Glutamatergic neuron (in vitro differentiated cells): Measurements from ENCODE around the gene DOCK10. TPM values are rescaled to one million over a fixed set of nuclear protein-coding genes. Genes with fewer than 3 reads are reported as not detected.

ENCODE experiments used
- DNase-seq: peaks from one replicate; pipeline ENCODE4 v3.0.0; 2022
- H3K27ac Mint-ChIP-seq: one replicate; pipeline ENCODE4 v1.8.0; 2020; ENCODE audit warnings: mild to moderate bottlenecking, mixed read lengths, inconsistent platforms; ENCODE audit not compliant: unreplicated experiment
- H3K27me3 Mint-ChIP-seq: one replicate; pipeline ENCODE4 v1.8.0; 2020; ENCODE audit warnings: mild to moderate bottlenecking, moderate library complexity, mixed read lengths, inconsistent platforms; ENCODE audit not compliant: unreplicated experiment
- H3K36me3 Mint-ChIP-seq: one replicate; pipeline ENCODE4 v1.8.0; 2020; ENCODE audit warnings: mild to moderate bottlenecking, mixed read lengths, inconsistent platforms; ENCODE audit not compliant: unreplicated experiment
- H3K4me1 Mint-ChIP-seq: one replicate; pipeline ENCODE4 v1.8.0; 2020; ENCODE audit warnings: mild to moderate bottlenecking, low read depth, mixed read lengths, inconsistent platforms; ENCODE audit not compliant: unreplicated experiment
- H3K4me3 Mint-ChIP-seq: one replicate; pipeline ENCODE4 v1.8.0; 2020; ENCODE audit warnings: mild to moderate bottlenecking, mixed read lengths, inconsistent platforms; ENCODE audit not compliant: unreplicated experiment
- H3K9me3 Mint-ChIP-seq: one replicate; pipeline ENCODE4 v1.8.0; 2020; ENCODE audit warnings: mild to moderate bottlenecking, moderate library complexity, mixed read lengths, inconsistent platforms; ENCODE audit not compliant: unreplicated experiment
- CTCF ChIP-seq: fragments of 200-600 bp; sonication (generic); IDR thresholded peaks from one replicate; pipeline ENCODE4 v1.5.0; 2021; ENCODE audit not compliant: partially characterized antibody, unreplicated experiment
- total RNA-seq: library from RNA; stranded (reverse); fragmentation: NEBNext Ultra II Directional; extraction: Animal tissue kit (Norgen Biotek cat#: 25700); gene quantifications from one replicate; pipeline ENCODE4 v1.2.1, GENCODE V29; 2021; ENCODE audit not compliant: unreplicated experiment

DOCK10 gene
- total RNA-seq, 1 donor from 2014 or later, result 1.1 TPM

- H3K36me3 Mint-ChIP-seq, result no peaks in the 10 kb centered on the region
- H3K4me1 Mint-ChIP-seq, result no peaks in the 10 kb centered on the region
- H3K27ac Mint-ChIP-seq, result no peak overlapping the region
- no peaks in the 10 kb centered on the region for H3K9me3 Mint-ChIP-seq
- no peak for DNase-seq
- TF ChIP-seq CTCF, result no peak
- no peak overlapping the region for H3K4me3 Mint-ChIP-seq
- H3K27me3 Mint-ChIP-seq, result peaks cover 1% of the 10 kb centered on the region
These were observed 87.3 kb downstream of the DOCK10 start for GRCh38 chr2:224954980-224955379.

- H3K4me1 Mint-ChIP-seq, result no peaks in the 10 kb centered on the region
- no peak overlapping the region for H3K4me3 Mint-ChIP-seq
- no peaks in the 10 kb centered on the region for H3K9me3 Mint-ChIP-seq
- H3K27ac Mint-ChIP-seq, result no peak overlapping the region
- H3K36me3 Mint-ChIP-seq, result no peaks in the 10 kb centered on the region
- DNase-seq, result no peak
- no peak for TF ChIP-seq CTCF
- H3K27me3 Mint-ChIP-seq, result no peaks in the 10 kb centered on the region
These were observed 89.2 kb downstream of the DOCK10 start for GRCh38 chr2:224952936-224953657.

- Mint-ChIP-seq H3K4me3 (no peak overlapping the region), H3K4me1 (no peaks in the 10 kb centered on the region), H3K36me3 (no peaks in the 10 kb centered on the region), H3K27me3 (no peaks in the 10 kb centered on the region), H3K27ac (no peak overlapping the region), H3K9me3 (no peaks in the 10 kb centered on the region)
- DNase-seq, result no peak
- no peak for TF ChIP-seq CTCF
These were observed 90.4 kb downstream of the DOCK10 start for GRCh38 chr2:224951723-224952481.

GRCh38 chr2:224948859-224949258 lies 93.4 kb downstream of the DOCK10 start:
- Mint-ChIP-seq H3K4me3 (no peak overlapping the region), H3K36me3 (no peaks in the 10 kb centered on the region), H3K27me3 (no peaks in the 10 kb centered on the region), H3K4me1 (peaks cover 10% of the 10 kb centered on the region), H3K9me3 (no peaks in the 10 kb centered on the region), H3K27ac (no peak overlapping the region)
- TF ChIP-seq CTCF, result no peak
- no peak for DNase-seq

- no peak overlapping the region for H3K27ac Mint-ChIP-seq
- H3K4me3 Mint-ChIP-seq, result no peak overlapping the region
- no peaks in the 10 kb centered on the region for H3K36me3 Mint-ChIP-seq
- no peaks in the 10 kb centered on the region for H3K27me3 Mint-ChIP-seq
- no peak for TF ChIP-seq CTCF
- H3K9me3 Mint-ChIP-seq, result no peaks in the 10 kb centered on the region
- peaks cover 10% of the 10 kb centered on the region for H3K4me1 Mint-ChIP-seq
- DNase-seq, result no peak
These were observed 94.3 kb downstream of the DOCK10 start for GRCh38 chr2:224948005-224948404.
